ENCODE results near the gene SPO11. TPM values are rescaled to one million over a fixed set of nuclear protein-coding genes. Genes with fewer than 3 reads are reported as not detected.

The SPO11 gene
- polyA plus RNA-seq, 2 of the 4 experiments (the other 2 are of a cell fraction) = not detected

- ATAC-seq (no peak), DNase-seq (ENCODE audit: low read depth in 1 of 2, low spot score in 1 of 2) (no peak), FAIRE-seq (no peak)
- Histone ChIP-seq H3K9me3 (no peaks in the 10 kb centered on the region), H3K4me3 (no peak overlapping the region), H3K4me1 (no peaks in the 10 kb centered on the region), H3K27ac (no peak overlapping the region), H3K4me2 (no peak overlapping the region)
- 62% methylated on average over 6 of the region's 6 CpGs for WGBS (ENCODE audit: missing lambda C conversion rate)
- CTCF ChIA-PET = interaction anchor here (0.6 to 3.4 kb wide), 3 partner anchors 37 to 770 kb away, joined by 3 to 21 read pairs (median 3); no protein-coding TSS in a partner anchor
- POLR2A ChIA-PET = no interaction called here
- TF ChIP-seq MAZ (IDR thresholded peaks at IDR 0.05; ENCODE audit: borderline replicate concordance, low read depth, low read length) (no peak), ATOH8 (CRISPR knock-in tag; IDR thresholded peaks at IDR 0.05; ENCODE audit: low read depth) (no peak), HOXB13 (CRISPR knock-in tag; IDR thresholded peaks at IDR 0.05; ENCODE audit: low read depth) (no peak)
Observed at GRCh38 chr20:57327820-57328219, 1.8 kb upstream of the SPO11 start.

- ChIA-PET POLR2A (no interaction called here), CTCF (interaction anchor here (0.5 to 7.9 kb wide), 4 partner anchors 9 to 239 kb away, joined by 3 to 55 read pairs (median 27); no protein-coding TSS in a partner anchor)
Observed at GRCh38 chr20:57330998-57331397, 1.4 kb downstream of the SPO11 start.

More at GRCh38 chr20:57330998-57331397, 1.4 kb downstream of the SPO11 start:
- 48% methylated on average over 8 of the region's 8 CpGs for WGBS (ENCODE audit: missing lambda C conversion rate)
- no peak for ATAC-seq
- Histone ChIP-seq H3K9me3 (no peaks in the 10 kb centered on the region), H3K4me2 (no peak overlapping the region), H3K4me1 (no peaks in the 10 kb centered on the region), H3K4me3 (no peak overlapping the region), H3K27ac (no peak overlapping the region)
- no peak for FAIRE-seq
- DNase-seq (ENCODE audit: low read depth in 1 of 2, low spot score in 1 of 2) = no peak
- no peak for TF ChIP-seq ZFP36 (IDR thresholded peaks at IDR 0.05; ENCODE audit: borderline replicate concordance, partially characterized antibody)
- no peak for TF ChIP-seq ZNF302 (CRISPR knock-in tag; IDR thresholded peaks at IDR 0.05)
- no peak for TF ChIP-seq JUN (IDR thresholded peaks at IDR 0.05)
- TF ChIP-seq EHF (CRISPR knock-in tag; IDR thresholded peaks at IDR 0.05) = no peak
- TF ChIP-seq EHMT2 (IDR thresholded peaks at IDR 0.05; ENCODE audit: low read depth) = no peak
- TF ChIP-seq POLR2AphosphoS2 (conservative IDR thresholded peaks at IDR 0.05; ENCODE audit: low read length) = no peak
- TF ChIP-seq CTCF (IDR thresholded peaks at IDR 0.05) = no peak
- no peak for TF ChIP-seq NR3C1 (IDR thresholded peaks at IDR 0.05)
- no peak for TF ChIP-seq REST (IDR thresholded peaks at IDR 0.05)
- no peak for TF ChIP-seq SREBF2 (IDR thresholded peaks at IDR 0.05)
- no peak for TF ChIP-seq NFE2L2 (conservative IDR thresholded peaks at IDR 0.05; ENCODE audit: low read length)
- no peak for TF ChIP-seq NPAS2 (CRISPR knock-in tag; IDR thresholded peaks at IDR 0.05; ENCODE audit: borderline replicate concordance)
- TF ChIP-seq SMC3 (IDR thresholded peaks at IDR 0.05) = no peak
- no peak for TF ChIP-seq PHF8 (IDR thresholded peaks at IDR 0.05; ENCODE audit: borderline replicate concordance, low read depth)
- TF ChIP-seq HMGXB4 (CRISPR knock-in tag; IDR thresholded peaks at IDR 0.05; ENCODE audit: borderline replicate concordance) = no peak
